Measurements from ENCODE around the gene ACVRL1. TPM values are rescaled to one million over a fixed set of nuclear protein-coding genes. Genes with fewer than 3 reads are reported as not detected.

ACVRL1 gene
- total and polyA plus RNA-seq, 4 donors, result 3.1 to 7.9 (median 6.1) TPM

- TF ChIP-seq CTCF (IDR thresholded peaks at IDR 0.05; ENCODE audit: low read depth, low read length, missing input control) (no peak), ATF3 (IDR thresholded peaks at IDR 0.05) (no peak), HNF4G (IDR thresholded peaks at IDR 0.05) (no peak), FOXA1 (IDR thresholded peaks at IDR 0.05) (no peak), TAF1 (conservative IDR thresholded peaks at IDR 0.05) (no peak)
Observed at GRCh38 chr12:51871126-51871525, 36.2 kb upstream of the ACVRL1 start (continued).

- Histone ChIP-seq H3K36me3 (ENCODE audit: control insufficient read depth in 4 of 4, insufficient read depth in 3 of 4, low read depth in 1 of 4, low read length in 3 of 4) (no peaks in the 10 kb centered on the region), H3K9ac (ENCODE audit: low read depth in 1 of 2, low read length in 2 of 2) (no peak overlapping the region), H3K27me3 (ENCODE audit: control insufficient read depth in 4 of 4, insufficient read depth in 4 of 4, low read length in 3 of 4) (peaks cover 0 to 2% (median 0%) of the 10 kb centered on the region in 4 donors), H3K27ac (ENCODE audit: low read depth in 1 of 2, low read length in 2 of 2) (no peak overlapping the region), H3K9me3 (ENCODE audit: control insufficient read depth in 4 of 4, low read length in 3 of 4) (no peaks in the 10 kb centered on the region), H3K4me1 (ENCODE audit: control insufficient read depth in 4 of 4, insufficient read depth in 4 of 4, low read length in 3 of 4) (peaks cover 0 to 9% (median 5%) of the 10 kb centered on the region in 4 donors), H3K4me3 (ENCODE audit: low read depth in 1 of 3, low read length in 3 of 3) (no peak overlapping the region)
- WGBS, result 88% methylated on average over 17 of the region's 17 CpGs
- DNase-seq (ENCODE audit: low spot score), result no peak
- no peak for TF ChIP-seq RXRA (IDR thresholded peaks at IDR 0.05)
- TF ChIP-seq NR2F2 (IDR thresholded peaks at IDR 0.05), result no peak
- no peak for TF ChIP-seq EGR1 (IDR thresholded peaks at IDR 0.05; ENCODE audit: low read depth in 2 of 2)
- TF ChIP-seq ZBTB33 (IDR thresholded peaks at IDR 0.05), result no peak
- TF ChIP-seq SP1 (IDR thresholded peaks at IDR 0.05), result no peak
- no peak for TF ChIP-seq FOXA2 (IDR thresholded peaks at IDR 0.05)
- no peak for TF ChIP-seq ATF3 (IDR thresholded peaks at IDR 0.05)
Observed at GRCh38 chr12:51871918-51872688, 35.2 kb upstream of the ACVRL1 start.

GRCh38 chr12:51872689-51872981 lies 34.7 kb upstream of the ACVRL1 start:
- H3K9ac ChIP-seq (ENCODE audit: low read depth in 1 of 2, low read length in 2 of 2), result no peak overlapping the region
- H3K36me3 ChIP-seq (ENCODE audit: control insufficient read depth in 4 of 4, insufficient read depth in 3 of 4, low read depth in 1 of 4, low read length in 3 of 4), result no peaks in the 10 kb centered on the region
- no peak for DNase-seq (ENCODE audit: low spot score)
- H3K4me3 ChIP-seq (ENCODE audit: low read depth in 1 of 3, low read length in 3 of 3), result no peak overlapping the region
- WGBS, result 97% methylated on average over 3 of the region's 3 CpGs
- no peaks in the 10 kb centered on the region for H3K9me3 ChIP-seq (ENCODE audit: control insufficient read depth in 4 of 4, low read length in 3 of 4)
- H3K4me1 ChIP-seq (ENCODE audit: control insufficient read depth in 4 of 4, insufficient read depth in 4 of 4, low read length in 3 of 4), result peaks cover 0 to 9% (median 5%) of the 10 kb centered on the region in 4 donors
- peaks cover 0 to 2% (median 0%) of the 10 kb centered on the region in 4 donors for H3K27me3 ChIP-seq (ENCODE audit: control insufficient read depth in 4 of 4, insufficient read depth in 4 of 4, low read length in 3 of 4)
- H3K27ac ChIP-seq (ENCODE audit: low read depth in 1 of 2, low read length in 2 of 2), result no peak overlapping the region
- TF ChIP-seq REST (IDR thresholded peaks at IDR 0.05) (no peak), TAF1 (conservative IDR thresholded peaks at IDR 0.05) (no peak), HNF4A (conservative IDR thresholded peaks at IDR 0.05) (no peak), EGR1 (IDR thresholded peaks at IDR 0.05; ENCODE audit: low read depth in 2 of 2) (no peak), HNF4G (IDR thresholded peaks at IDR 0.05) (no peak), GABPA (IDR thresholded peaks at IDR 0.05 in 1 of 2, conservative IDR thresholded peaks at IDR 0.05 in 1 of 2) (no peak), FOXA1 (IDR thresholded peaks at IDR 0.05) (no peak), NR2F2 (IDR thresholded peaks at IDR 0.05) (no peak), ZBTB33 (IDR thresholded peaks at IDR 0.05) (no peak), MAX (IDR thresholded peaks at IDR 0.05) (no peak), SP1 (IDR thresholded peaks at IDR 0.05) (no peak), JUND (IDR thresholded peaks at IDR 0.05) (no peak), YY1 (IDR thresholded peaks at IDR 0.05) (no peak), RXRA (IDR thresholded peaks at IDR 0.05) (no peak), FOXA2 (IDR thresholded peaks at IDR 0.05) (no peak)

All from liver (tissue), 9 donors.